Suprapubic skin (tissue), 3 donors: Measurements from ENCODE around the gene CAAP1.

ENCODE experiments used
- EP300 ChIP-seq: sonication (generic); formaldehyde crosslinking; IDR thresholded peaks from one replicate; pipeline ENCODE4 v1.6.1; 2017; ENCODE audit warnings: antibody characterized with exemption
- TF ChIP-seq, protein P1 (sequence below), 2 donors: fragments of 200-600 bp in 1 of 2; fragments of 450-650 bp in 1 of 2; sonication (generic) in 1 of 2; IDR thresholded peaks; one replicate each; pipeline ENCODE4 v1.5.1; 2016 to 2019; ENCODE audit warnings: antibody characterized with exemption in 2 of 2, mild to moderate bottlenecking in 1 of 2, moderate library complexity in 1 of 2

DNA sequence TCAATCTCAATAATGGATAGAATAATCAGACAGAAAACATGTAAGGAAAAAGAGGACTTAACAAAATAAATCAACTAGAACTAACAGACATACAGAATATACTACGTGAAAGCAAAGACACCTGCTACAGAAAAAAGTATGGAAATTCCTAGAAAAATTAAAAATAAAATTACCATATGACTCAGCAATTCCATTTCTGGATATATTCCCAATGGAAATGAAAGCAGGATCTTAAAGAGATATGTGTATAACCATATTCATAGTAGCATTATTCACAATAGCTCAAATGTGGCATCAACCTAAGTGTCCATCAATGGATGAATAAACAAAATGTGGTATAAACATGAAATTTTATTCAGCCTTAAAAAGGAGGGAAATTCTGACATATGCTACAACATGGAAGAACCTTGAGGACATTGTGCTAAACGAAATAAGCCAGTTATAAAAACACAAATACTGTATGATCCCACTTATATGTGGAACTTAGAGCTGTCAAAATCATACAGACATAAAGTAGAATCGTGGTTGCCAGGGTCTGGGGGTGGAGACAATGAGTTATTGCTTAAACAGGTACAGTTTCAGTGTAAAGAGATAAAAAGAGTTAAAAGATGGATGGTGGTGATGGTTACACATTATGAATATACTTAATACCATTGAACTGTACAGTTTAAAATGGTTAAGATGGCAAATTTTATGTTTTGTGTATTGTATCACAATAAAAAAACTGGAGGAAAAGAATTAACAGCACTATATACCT is 47.5 kb upstream of the CAAP1 start:
- TF ChIP-seq, protein P1, sequence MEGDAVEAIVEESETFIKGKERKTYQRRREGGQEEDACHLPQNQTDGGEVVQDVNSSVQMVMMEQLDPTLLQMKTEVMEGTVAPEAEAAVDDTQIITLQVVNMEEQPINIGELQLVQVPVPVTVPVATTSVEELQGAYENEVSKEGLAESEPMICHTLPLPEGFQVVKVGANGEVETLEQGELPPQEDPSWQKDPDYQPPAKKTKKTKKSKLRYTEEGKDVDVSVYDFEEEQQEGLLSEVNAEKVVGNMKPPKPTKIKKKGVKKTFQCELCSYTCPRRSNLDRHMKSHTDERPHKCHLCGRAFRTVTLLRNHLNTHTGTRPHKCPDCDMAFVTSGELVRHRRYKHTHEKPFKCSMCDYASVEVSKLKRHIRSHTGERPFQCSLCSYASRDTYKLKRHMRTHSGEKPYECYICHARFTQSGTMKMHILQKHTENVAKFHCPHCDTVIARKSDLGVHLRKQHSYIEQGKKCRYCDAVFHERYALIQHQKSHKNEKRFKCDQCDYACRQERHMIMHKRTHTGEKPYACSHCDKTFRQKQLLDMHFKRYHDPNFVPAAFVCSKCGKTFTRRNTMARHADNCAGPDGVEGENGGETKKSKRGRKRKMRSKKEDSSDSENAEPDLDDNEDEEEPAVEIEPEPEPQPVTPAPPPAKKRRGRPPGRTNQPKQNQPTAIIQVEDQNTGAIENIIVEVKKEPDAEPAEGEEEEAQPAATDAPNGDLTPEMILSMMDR (IDR thresholded peaks at IDR 0.05), result no peak
- TF ChIP-seq EP300, result no peak
